ENCODE data around the gene THRSP.
"Not testable (repeated sequence)": the region's sequence is repeated elsewhere in the genome, so short reads cannot be mapped to it uniquely, and the experiment has no call there.

The THRSP gene, protein sequence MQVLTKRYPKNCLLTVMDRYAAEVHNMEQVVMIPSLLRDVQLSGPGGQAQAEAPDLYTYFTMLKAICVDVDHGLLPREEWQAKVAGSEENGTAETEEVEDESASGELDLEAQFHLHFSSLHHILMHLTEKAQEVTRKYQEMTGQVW

DNA sequence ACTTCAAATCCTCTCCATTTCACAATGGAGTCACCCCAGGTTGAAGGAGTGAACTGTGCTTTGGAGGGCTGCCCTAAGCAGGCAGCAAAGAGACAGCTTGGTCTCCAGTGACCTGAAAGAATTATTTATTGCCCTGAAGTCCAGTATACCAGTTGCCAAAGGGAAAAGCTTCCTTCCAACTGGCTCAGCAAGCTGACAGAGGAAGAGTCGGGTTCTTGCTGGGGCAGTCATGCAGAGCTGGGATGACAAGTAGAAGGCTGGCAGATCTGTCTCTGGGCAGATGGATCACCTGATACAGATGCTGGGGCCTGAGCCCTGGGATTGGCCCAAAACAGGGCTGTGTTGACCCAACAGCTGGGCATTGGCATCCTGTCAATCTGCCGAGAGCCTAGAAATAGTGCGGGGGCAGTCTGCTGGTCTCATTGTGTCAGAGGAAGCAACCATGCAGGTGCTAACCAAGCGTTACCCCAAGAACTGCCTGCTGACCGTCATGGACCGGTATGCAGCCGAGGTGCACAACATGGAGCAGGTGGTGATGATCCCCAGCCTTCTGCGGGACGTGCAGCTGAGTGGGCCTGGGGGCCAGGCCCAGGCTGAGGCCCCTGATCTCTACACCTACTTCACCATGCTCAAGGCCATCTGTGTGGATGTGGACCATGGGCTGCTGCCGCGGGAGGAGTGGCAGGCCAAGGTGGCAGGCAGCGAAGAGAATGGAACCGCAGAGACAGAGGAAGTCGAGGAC, at the start of gene THRSP:
TSS of gene THRSP (plus strand) at position 422 of the 742 bp plus-strand sequence. CDS start at position 443, 21 bp downstream.
- DNase-seq (ENCODE audit: low read depth) = no peak

DNA sequence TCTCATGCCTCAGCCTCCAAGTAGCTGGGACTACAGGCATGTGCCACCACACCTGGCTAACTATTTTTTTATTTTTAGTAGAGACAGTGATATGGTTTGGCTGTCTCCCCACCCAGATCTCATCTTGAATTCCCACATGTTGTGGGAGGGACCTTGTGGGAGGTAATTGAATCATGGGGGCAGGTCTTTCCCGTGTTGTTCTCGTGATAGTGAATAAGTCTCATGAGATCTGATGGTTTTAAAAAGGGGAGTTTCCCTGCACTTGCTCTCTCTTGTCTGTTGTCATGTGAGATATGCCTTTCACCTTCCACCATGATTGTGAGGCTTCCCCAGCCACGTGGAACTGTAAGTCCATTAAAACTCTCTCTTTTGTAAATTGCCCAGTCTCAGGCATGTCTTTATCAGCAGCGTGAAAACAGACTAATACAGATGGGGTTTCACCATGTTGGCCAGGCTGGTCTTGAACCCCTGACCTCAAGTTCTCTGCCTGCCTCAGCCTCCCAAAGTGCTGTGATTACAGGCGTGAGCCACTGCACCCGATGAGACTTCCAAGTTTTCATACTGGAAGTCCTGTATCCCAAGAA, 48.6 kb upstream of the THRSP start:
- DNase-seq (ENCODE audit: low read depth) = not testable (repeated sequence)

DNA sequence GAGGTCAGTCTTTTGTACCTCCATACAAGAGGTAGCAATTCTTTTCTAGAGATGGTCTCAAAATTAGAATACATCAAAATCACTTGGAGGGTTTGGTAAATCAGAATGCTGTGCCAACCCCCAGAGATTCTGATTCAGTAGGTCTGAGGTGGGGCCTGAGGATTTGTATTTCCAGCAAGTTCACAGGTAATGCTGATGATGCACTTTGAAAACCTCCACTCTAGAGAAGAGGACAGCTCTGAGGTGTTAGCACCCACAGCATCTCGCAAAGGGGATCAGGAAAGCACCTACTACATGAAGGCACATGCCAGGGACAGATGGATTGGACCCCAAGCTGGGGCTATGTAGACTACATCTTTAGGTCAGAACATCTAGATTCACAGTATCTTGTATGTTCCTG, 47.8 kb upstream of the THRSP start:
- no peak for DNase-seq (ENCODE audit: low read depth)

DNA sequence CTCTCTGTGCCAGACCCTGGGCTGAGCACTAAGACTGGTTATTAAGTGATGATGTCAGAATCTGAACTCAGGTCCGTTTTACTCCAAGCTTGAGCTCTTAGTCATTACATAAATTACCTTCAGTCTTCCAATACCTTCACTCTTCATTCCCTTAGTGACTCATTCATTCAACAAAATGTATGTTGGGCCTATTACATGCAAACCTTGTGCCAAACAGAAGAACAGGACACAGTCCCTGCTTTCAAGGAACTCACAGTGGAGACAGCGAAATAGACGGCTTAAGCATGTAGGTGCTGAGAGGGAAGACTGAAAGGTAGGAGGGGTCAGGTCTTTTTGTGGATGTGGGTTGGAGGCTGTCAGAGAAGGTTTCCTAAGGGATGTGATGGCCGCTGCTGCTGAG, 43.9 kb upstream of the THRSP start:
- no peak for DNase-seq (ENCODE audit: low read depth)

DNA sequence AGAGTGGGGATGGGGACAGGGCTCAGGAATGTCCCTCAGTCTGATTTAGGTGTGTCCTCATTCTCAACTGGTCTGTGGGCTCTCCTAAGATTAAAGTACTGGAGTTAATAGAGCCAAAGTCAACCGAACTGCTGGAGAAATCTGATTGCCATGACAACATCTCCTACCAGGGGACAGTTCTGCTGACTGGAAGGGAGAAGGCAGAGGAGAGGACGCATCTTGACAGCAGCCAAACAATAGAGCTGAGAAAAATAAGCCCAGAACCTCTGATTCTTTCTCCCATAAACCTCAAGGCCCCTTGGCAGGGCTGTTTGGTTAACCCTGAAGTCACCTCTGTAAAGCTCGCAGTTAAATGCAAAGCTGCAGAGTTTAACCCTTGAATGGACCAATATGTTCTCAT, 43.4 kb upstream of the THRSP start:
- no peak for DNase-seq (ENCODE audit: low read depth)

DNA sequence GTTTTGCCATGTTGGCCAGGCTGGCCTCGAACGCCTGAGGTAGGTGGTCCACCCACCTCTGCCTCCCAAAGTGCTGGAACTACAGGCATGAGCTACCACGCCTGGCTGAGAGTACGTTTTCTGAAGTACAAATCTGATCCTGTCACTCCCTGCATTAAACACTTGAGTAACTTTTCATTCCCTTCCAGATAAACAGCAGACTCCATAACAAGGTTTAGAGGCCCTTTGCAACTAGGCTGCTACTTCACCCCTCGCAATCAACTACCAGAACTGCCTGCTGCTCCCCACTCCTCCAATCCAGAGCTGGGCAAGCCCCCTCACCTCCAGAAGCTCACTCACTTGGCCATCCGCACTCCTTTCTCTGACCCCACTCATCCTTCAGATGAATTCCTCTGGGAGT, 42.0 kb upstream of the THRSP start:
- no peak for DNase-seq (ENCODE audit: low read depth)

DNA sequence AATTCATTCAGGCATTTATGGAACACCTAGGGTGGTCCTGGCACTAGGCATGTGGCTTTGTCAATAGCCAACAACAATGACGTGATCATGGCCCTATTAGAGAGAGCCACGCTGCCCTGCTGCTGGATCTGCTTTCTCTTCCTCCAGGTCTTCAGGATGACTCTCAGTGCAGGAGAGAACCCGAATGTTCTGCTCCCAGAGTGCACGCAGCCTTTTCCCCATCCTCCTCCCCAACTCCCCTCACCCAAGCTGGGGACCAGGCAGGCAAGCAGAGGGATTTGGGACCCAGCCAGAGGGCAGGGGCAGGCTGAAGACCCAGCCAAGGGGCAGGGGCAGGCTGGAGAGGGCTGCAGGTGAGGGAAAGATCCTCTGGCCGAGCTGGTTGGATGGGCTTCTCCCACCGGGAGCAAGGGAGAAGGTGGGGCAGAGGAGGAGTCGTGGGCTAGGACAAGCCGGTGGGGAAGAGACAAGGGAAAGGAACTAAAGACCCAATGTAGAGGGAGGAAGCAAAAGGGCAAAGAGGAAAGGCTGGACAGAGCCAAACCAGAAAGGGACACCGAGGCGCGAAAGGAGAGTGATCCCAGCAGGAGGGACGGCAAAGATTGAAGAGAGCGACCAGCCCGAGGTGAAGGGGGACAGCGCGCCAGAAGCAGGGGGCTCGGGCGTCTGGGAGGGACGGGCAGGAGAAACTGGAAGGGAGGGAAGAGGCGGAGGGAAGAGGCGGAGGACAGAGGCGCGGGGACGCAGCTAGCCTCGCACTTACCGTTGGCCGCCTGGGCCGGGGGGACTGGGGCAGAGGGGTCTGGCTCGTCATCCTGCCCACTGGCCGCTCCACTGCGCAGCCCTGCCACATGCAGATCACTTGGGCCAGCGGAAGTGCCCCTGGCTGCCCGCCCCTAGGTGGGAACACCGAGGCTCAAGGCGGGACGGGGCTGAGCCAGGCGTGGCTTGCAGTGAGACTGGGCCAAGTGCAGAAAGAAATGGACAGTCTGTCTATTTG, 41.0 kb upstream of the THRSP start, which contains the start of gene KCTD14:
TSS of gene KCTD14 (minus strand) at position 880 of the 1,000 bp plus-strand sequence. CDS start at position 853, 27 bp downstream.
- no peak for DNase-seq (ENCODE audit: low read depth)

DNA sequence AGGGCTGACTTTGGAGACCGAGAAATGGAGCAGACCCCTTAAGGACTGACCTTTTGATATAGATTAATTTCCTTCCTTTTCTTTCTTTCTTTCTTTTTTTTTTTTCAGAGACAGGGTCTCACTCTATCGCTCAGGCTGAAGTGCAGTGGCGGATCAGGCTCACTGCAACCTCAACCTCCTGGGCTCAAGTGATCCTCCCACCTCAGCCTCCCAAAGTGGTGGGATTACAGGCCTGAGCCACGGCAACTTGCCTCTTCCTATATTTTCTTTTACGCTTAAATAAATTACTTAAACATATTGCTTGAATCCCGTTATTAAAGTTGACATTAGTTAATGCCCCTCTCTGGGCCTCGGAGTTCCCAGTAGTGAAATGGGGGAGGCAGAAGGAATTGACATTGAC, 40.2 kb upstream of the THRSP start:
- no peak for DNase-seq (ENCODE audit: low read depth)

DNA sequence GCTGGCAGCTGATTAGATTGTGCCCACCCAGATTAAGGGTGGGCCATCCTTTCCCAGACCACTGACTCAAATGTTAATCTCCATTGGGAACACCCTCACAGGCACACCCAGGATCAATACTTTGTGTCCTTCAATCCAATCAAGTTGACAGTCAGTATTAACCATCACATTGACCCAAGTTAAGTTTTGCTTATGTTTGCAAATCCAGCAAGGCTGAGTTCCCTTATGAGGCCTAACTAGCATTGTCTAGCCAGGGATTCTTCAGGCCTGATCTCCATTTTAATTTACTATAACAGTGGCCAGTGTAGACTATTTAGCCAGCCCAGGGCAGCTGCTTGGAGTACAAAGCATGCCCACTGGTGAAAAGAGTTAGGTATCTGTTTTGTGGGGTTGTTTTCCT, 38.3 kb upstream of the THRSP start:
- DNase-seq (ENCODE audit: low read depth) = no peak

DNA sequence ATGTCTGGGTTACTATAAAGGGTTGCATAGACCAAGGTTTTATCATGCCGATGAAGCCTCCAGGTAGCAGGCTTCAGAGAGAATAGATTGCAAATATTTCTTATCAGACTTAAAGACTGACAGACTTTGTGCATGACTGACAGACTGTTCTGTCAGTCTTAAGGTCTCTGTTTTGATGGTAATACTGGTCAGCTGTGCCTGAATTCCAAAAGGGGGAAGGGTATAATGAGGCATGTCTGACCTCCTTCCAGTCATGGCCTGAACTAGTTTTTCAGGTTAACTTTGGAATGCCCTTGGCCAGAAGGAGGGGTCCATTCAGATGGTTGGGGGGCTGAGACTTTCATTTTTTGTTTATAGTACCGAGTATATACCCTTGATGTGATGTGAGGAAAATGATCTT, 35.9 kb upstream of the THRSP start:
- DNase-seq (ENCODE audit: low read depth) = no peak

DNA sequence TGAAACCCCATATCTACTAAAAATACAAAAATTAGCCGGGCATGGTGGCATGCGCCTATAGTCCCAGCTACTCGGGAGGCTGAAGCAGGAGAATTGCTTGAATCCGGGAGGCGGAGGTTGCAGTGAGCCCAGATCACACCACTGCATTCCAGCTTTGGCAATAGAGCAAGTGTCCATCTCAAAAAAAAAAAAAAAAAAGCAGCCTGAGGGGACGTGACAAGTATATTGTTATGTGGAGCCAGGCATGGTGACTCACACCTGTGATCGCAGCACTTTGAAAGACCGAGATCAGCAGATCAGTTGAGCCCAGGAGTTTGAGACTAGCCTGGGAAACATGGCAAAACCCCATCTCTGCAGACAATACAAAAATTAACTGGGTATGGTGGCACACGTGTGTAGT, 35.2 kb upstream of the THRSP start:
- DNase-seq (ENCODE audit: low read depth) = not testable (repeated sequence)

DNA sequence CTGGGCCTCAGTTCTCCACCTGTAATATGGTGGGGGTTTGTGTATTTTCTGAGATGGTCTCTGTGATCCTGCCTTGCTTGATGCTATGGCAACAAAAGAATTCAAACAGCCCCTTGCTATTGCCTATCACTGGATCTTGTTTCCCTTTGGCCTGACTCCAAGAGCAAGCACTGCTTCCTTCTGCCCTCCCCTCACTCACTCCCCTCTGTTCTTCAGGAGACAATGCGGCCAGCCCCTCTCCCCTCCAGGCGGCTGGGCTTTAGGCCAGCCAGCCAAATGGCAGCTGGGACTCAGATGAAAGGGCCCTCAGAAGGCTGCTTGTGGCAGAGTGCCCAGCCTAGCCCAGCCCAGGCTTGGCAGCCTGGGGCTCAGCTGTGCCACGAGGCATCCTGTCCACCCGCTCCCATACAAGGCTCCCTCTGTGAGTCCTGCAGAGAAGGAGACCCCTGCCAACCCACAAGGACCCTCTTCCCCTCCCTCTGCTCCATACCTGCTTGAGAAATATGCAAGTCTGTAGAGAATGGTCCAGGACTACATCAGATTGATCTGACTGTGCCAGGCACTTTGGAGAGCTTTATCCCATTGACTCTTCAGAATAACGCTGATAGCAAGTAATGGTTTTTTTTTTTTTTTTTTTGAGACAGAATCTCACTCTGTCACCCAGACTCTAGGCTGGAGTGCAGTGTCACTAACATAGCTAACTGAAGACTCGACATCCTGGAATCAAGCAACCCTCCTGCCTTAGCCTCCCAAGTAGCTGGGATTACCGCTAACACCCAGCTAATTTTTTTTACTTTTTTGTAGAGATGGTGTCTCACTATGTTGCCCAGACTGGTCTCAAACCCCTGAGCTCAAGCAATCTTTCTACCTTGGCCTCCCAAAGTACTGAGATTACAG, 33.0 kb upstream of the THRSP start:
- DNase-seq (ENCODE audit: low read depth) = no peak

DNA sequence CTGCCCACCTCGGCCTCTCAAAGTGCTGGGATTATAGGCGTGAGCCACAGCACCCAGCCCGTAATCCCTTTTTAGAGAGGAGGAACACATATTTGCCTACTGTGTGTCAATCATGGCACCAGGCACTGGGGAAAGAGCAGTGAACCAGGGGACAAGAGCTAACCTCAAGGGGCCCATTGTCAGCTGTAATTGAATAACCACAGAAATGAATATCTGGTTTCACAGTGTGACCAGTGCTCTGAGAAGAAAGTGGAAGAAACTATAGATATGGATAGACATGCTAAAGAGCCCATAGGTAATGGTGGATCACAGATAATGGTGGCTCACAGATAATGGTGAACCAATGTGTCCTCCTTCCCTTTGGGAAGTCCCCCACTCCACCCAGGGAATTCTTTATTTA, 32.0 kb upstream of the THRSP start:
- DNase-seq (ENCODE audit: low read depth) = no peak

DNA sequence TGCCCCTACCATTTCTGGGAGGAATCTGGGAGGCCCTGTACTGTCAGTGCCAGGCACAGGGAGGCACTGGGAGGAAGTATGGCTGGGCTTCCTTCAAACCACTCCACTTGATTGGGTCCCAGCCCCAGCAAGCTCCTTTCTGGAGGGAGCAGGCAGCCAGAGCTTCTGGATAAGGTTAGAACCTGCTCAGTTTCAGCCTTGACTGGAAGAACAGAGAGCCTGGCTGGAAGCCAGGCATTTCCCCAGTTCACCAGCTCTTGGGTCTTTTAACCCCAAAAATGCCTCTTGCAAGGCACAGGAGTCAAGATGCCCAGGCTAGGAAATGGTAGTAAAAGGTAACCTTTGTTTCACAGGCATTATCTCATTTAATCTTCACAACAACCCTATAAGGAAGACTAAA, 31.6 kb upstream of the THRSP start:
- no peak for DNase-seq (ENCODE audit: low read depth)

DNA sequence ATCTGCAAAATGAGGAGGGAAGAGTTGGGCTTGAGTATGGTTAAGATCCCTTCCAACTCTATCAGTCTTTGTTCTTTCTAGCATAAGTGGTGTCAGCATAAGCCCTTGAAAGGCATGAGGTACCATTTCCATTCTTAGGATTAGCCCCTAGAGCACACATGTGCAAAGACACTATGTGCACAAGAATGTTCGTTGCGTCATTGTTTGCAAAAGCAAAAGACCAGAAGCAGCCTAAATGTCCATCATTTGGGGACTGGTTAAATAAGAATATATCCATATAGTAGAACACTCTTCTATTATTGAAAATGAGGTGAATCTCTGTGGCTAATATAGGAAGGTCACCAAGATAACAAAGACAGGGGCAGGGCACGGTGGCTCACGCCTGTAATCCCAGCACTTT, 30.6 kb upstream of the THRSP start:
- DNase-seq (ENCODE audit: low read depth) = no peak

DNA sequence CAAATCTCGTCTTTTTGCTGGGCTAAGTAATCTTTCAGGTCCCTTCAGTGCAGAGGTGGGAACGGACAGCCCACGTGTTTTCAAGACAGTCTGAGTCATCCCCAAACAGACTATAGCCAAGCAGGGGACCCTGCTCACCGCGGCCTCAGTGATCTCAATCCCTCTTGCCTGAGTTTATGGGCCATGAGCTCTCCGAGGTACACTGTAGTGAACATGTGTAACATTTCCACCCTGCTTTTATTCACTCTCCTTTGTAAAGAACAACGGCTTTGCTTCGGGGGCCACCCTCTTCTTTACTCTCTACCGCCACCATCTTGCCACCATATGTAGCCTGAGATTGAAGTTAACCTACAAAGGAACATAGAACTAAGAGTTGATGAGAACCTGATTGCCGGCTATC, 29.0 kb upstream of the THRSP start:
- DNase-seq (ENCODE audit: low read depth) = no peak

DNA sequence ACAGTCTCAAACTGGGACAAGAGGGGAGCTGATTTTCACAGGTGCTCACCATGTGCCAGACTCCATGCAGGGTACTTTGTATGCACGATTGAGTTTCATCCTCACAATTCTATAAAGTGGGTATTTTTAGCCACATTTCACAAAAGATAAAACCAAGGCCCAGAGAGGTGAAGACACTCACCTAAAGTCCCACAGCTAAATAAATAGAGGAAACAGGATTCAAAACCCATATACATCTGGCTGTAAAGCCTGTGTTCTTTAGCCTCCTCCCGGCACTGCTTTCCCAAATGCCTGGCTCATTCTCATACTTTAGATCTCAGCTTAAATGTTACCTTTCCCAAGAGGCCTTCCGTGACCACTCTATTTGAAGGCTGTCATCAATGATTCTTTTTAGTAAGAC, 27.3 kb upstream of the THRSP start:
- no peak for DNase-seq (ENCODE audit: low read depth)

DNA sequence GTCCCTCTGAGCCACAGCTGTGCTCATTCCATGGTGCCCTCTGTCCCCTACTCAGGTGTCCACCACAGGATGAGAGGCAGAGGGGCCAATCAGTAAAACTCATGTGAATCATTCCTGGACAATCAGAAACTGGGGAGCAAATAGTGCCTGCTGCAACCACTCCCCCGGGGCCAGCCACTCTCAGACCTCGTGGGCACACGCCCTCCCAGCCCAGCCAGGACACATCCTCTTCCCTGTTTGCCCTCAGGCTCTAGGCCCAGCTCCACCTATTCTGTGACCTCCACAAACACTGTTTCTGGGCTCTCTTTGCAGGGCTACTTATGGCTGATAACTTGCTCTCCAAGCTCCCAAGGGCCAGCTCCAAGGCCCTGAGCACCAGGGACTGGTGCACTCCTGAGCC, 26.6 kb upstream of the THRSP start:
- DNase-seq (ENCODE audit: low read depth) = no peak

DNA sequence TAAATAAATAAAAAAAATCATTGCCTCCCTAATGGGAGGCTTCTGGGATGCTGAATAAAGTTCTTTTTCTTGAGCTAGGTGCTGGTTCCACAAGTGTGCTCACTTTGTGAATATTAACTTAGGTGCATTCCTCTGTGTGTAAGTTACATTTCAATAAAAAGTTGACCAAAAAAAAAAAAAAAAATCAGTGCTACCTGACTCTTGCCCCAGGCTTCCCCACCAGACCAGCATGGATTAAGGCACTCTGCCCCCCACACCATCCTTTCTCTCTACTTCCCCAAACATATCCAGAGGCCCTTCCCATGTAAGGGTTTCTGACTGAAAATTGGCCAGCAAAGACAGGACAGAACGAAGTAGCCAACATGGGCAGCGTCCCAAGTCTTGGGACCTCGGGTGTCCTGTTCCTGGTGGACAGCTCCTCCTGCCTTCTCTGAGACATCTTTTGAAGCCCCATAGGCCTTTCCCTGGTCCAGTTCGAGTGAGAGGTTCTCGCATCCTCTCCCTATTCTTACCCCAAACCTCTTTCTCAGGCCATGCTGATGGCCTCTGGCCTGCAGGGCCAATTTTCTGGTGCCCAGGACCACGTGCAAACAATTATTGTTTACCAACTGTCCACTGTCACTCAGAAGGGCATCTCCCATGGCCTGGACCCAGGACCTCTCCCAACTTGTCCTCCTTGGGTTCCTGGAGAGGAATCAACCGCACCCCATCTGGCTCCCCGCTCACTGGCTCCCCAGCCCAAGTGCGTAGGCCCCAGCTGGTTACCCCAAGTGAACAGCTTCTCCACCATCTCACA, 25.6 kb upstream of the THRSP start:
- no peak for DNase-seq (ENCODE audit: low read depth)

DNA sequence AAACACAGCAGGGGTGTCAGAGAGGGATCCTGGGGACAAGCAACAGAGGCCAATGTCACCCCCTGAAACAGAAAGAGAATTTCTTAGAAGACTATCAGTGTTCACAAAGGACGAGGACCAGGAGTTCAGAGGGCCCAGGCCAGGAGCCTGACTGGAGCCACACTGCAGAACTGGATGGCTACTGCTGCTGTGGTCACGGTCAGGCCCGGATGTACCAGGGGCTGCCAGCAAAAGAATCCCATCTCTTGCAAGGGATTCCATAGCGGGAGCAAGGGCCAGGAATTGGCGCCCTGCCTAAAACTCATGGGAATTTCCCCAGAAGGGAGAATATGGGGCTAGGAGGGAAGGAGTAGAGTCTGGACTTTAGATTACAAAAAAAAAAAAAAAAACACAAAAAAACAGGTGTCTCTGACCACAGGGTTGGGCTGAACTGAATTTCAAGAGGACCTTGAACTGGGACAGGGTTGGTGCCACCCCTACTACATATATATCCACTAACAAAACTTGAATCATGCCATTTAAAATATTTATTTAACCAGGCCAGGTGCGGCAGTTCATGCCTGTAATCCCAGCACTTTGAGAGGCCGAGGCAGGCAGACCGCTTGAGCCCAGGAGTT, 24.9 kb upstream of the THRSP start:
- no peak for DNase-seq (ENCODE audit: low read depth)
